Fibroblast of lung (primary cell): ENCODE results near the gene ADAM10. TPM values are rescaled to one million over a fixed set of nuclear protein-coding genes. Genes with fewer than 3 reads are reported as not detected.

ENCODE experiments used
- DNase-seq, 2 donors: peaks; one replicate each; pipeline versions ENCODE4 v3.0.0 to v3.0.0-alpha.2; 2010; ENCODE audit warnings: low read depth in 2 of 2
- H2AFZ ChIP-seq: 2 replicates; pipeline ENCODE4 v1.5.1; 2012; ENCODE audit warnings: low read length, control low read depth, inconsistent platforms
- H3K27ac ChIP-seq: 2 replicates; pipeline ENCODE4 v1.5.1; 2011; ENCODE audit warnings: low read length, control low read depth; ENCODE audit not compliant: insufficient read depth
- H3K27me3 ChIP-seq: 2 replicates; pipeline ENCODE4 v1.5.1; 2011; ENCODE audit warnings: mild to moderate bottlenecking, low read length; ENCODE audit not compliant: control insufficient read depth, insufficient read depth
- H3K36me3 ChIP-seq: 2 replicates; pipeline ENCODE4 v1.5.1; 2011; ENCODE audit warnings: low read length; ENCODE audit not compliant: control insufficient read depth, insufficient read depth
- H3K4me1 ChIP-seq: 2 replicates; pipeline ENCODE4 v1.5.1; 2011; ENCODE audit warnings: low read length; ENCODE audit not compliant: control insufficient read depth, insufficient read depth; ENCODE audit errors: extremely low read depth
- H3K4me2 ChIP-seq: 2 replicates; pipeline ENCODE4 v1.5.1; 2011; ENCODE audit warnings: low read length, control low read depth; ENCODE audit not compliant: insufficient read depth; ENCODE audit errors: extremely low read depth
- H3K4me3 ChIP-seq, 4 experiments: fragments of 200-600 bp in 1 of 4; sonication (generic) in 1 of 4; replicated peaks in 1 of 4; 2 replicates each; pipeline ENCODE4 v1.5.1; 2011 to 2016; ENCODE audit warnings: low read length in 4 of 4, low read depth in 3 of 4, mild to moderate bottlenecking in 3 of 4, control low read depth in 2 of 4, inconsistent platforms in 1 of 4, mixed read lengths in 1 of 4; ENCODE audit not compliant: insufficient read depth in 1 of 4; ENCODE audit errors: control extremely low read depth in 1 of 4
- H3K79me2 ChIP-seq: 2 replicates; pipeline ENCODE4 v1.5.1; 2012; ENCODE audit warnings: mild to moderate bottlenecking, low read length, inconsistent platforms; ENCODE audit not compliant: control insufficient read depth, insufficient read depth
- H3K9ac ChIP-seq: 2 replicates; pipeline ENCODE4 v1.5.1; 2011; ENCODE audit warnings: mild to moderate bottlenecking, low read length, control low read depth; ENCODE audit not compliant: insufficient read depth
- H3K9me3 ChIP-seq: 2 replicates; pipeline ENCODE4 v1.5.1; 2012; ENCODE audit warnings: low read depth, low read length; ENCODE audit not compliant: control insufficient read depth, insufficient read depth
- H4K20me1 ChIP-seq: 2 replicates; pipeline ENCODE4 v1.5.1; 2011; ENCODE audit warnings: low read length; ENCODE audit not compliant: control insufficient read depth, insufficient read depth; ENCODE audit errors: extremely low read depth
- CTCF ChIP-seq, 2 donors: IDR thresholded peaks in 1 of 2; conservative IDR thresholded peaks in 1 of 2; 1 replicate in 1 of 2; 2 replicates in 1 of 2; pipeline ENCODE4 v1.5.1; 2011 to 2012; ENCODE audit warnings: low read length in 2 of 2, control low read depth in 1 of 2, inconsistent platforms in 1 of 2, low read depth in 1 of 2, mild to moderate bottlenecking in 1 of 2
- EZH2 ChIP-seq: IDR thresholded peaks from 2 replicates; pipeline ENCODE4 v1.5.1; 2012; ENCODE audit warnings: low read length, control low read depth, mild to moderate bottlenecking; ENCODE audit errors: missing control alignments
- polyA plus RNA-seq, 2 donors: library from polyadenylated mRNA; depleted of rRNA in 1 of 2; stranded (reverse) in 1 of 2; unstranded in 1 of 2; fragments of >200 nt; gene quantifications; 2 replicates each; pipeline ENCODE4 v1.2.1, GENCODE V29; 2011 to 2012; ENCODE audit warnings: missing spikeins in 1 of 2
- total RNA-seq: library from RNA; depleted of rRNA; stranded (reverse); fragments of >200 nt; gene quantifications from 2 replicates; pipeline ENCODE4 v1.2.1, GENCODE V29; 2014

The ADAM10 gene
- total and polyA plus RNA-seq, 2 donors (not counting 1 experiment from before 2014, with no cell fraction given) = 224 to 318 TPM

DNA sequence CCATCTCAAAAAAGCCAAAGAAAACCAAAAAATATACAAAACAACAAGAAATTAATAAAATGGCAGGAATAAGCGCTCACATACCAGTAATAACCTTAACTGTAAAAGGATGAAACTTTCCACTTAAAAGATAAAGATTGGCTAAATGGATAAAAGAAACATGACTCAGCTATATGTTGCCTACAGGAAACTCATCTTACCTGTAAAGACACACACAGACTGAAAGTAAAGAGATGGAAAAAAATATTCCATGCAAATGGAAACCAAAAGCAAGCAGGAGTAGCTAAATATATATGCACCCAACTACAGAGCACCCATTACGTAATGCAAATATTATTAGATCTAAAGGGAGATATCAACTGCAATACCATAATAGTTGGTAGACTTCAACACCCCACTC, 49.7 kb downstream of the ADAM10 start:
- Histone ChIP-seq H3K79me2 (peaks cover 55% of the 10 kb centered on the region), H3K9ac (no peak overlapping the region), H3K9me3 (no peaks in the 10 kb centered on the region), H3K27me3 (no peaks in the 10 kb centered on the region), H3K4me3 (no peak overlapping the region), H2AFZ (no peak overlapping the region), H3K27ac (no peak overlapping the region), H3K36me3 (no peaks in the 10 kb centered on the region), H4K20me1 (no peaks in the 10 kb centered on the region), H3K4me2 (no peak overlapping the region), H3K4me1 (no peaks in the 10 kb centered on the region)
- TF ChIP-seq EZH2 = no peak
- TF ChIP-seq CTCF (conservative IDR thresholded peaks at IDR 0.05 in 1 of 2, IDR thresholded peaks at IDR 0.05 in 1 of 2; ENCODE audit: low read depth in 1 of 2, low read length in 2 of 2) = no peak
- DNase-seq = no peak

GRCh38 chr15:58698887-58699641, 50.4 kb downstream of the ADAM10 start:
- TF ChIP-seq CTCF (conservative IDR thresholded peaks at IDR 0.05 in 1 of 2, IDR thresholded peaks at IDR 0.05 in 1 of 2; ENCODE audit: low read depth in 1 of 2, low read length in 2 of 2) (no peak), EZH2 (no peak)
- Histone ChIP-seq H3K27ac (no peak overlapping the region), H3K4me3 (no peak overlapping the region), H3K4me1 (no peaks in the 10 kb centered on the region), H2AFZ (no peak overlapping the region), H4K20me1 (no peaks in the 10 kb centered on the region), H3K9ac (no peak overlapping the region), H3K79me2 (peaks cover 57% of the 10 kb centered on the region), H3K4me2 (no peak overlapping the region), H3K9me3 (no peaks in the 10 kb centered on the region), H3K36me3 (no peaks in the 10 kb centered on the region), H3K27me3 (no peaks in the 10 kb centered on the region)
- peak; percentile 27 to 36 for DNase-seq

DNA sequence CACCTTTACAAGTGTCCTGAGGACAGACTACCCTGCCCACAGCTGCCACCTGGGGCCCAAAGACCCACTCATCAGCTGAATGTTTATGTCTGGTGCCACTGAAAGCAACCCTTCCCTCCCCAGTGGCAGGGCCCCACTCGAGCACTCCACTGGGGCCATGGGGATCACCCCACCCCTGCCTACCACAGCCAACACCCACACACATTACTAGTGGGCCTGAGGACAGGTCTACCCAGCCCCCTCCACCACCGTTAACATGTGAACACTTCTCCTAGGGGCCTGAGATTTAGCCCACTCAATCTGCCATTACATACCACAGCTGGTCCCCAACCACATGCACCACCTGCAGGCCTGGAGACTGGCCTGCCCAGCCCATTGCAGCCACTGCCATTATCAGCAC, 52.3 kb downstream of the ADAM10 start:
- DNase-seq = no peak
- TF ChIP-seq CTCF (conservative IDR thresholded peaks at IDR 0.05 in 1 of 2, IDR thresholded peaks at IDR 0.05 in 1 of 2; ENCODE audit: low read depth in 1 of 2, low read length in 2 of 2) (no peak), EZH2 (no peak)
- Histone ChIP-seq H4K20me1 (no peaks in the 10 kb centered on the region), H3K27ac (no peak overlapping the region), H2AFZ (no peak overlapping the region), H3K9me3 (no peaks in the 10 kb centered on the region), H3K79me2 (peaks cover 56% of the 10 kb centered on the region), H3K4me1 (no peaks in the 10 kb centered on the region), H3K4me2 (no peak overlapping the region), H3K9ac (no peak overlapping the region), H3K27me3 (no peaks in the 10 kb centered on the region), H3K4me3 (no peak overlapping the region), H3K36me3 (no peaks in the 10 kb centered on the region)
